B cell (primary cell): ENCODE data around the gene THSD4. TPM values are rescaled to one million over a fixed set of nuclear protein-coding genes. Genes with fewer than 3 reads are reported as not detected.

Experiments
- ATAC-seq: fragments of 200-7000 bp; cut with Tn5 transposase; one replicate; pipeline ENCODE4 v1.10.0; 2021; ENCODE audit warnings: low read depth, mild to moderate bottlenecking, moderate number of reproducible peaks, moderate library complexity
- CTCF ChIA-PET: fragments of 350-600 bp; sonication (Branson Sonifier 250); formaldehyde crosslinking; loops from one replicate; lab custom pipeline; 2021; ENCODE audit warnings: antibody characterized with exemption, inconsistent platforms; lab: Charles Lee
- POLR2A ChIA-PET: fragments of 350-600 bp; sonication (Branson Sonifier 250); formaldehyde crosslinking; loops from one replicate; lab custom pipeline; 2021; ENCODE audit warnings: antibody characterized with exemption; lab: Charles Lee
- DNase-seq: peaks from one replicate; pipeline ENCODE4 v3.0.0; 2013
- H2AFZ ChIP-seq: 2 replicates; pipeline ENCODE4 v1.6.1; 2012; ENCODE audit warnings: mild to moderate bottlenecking, low read depth, low read length; ENCODE audit not compliant: insufficient read depth, poor library complexity, severe bottlenecking
- H3K27ac ChIP-seq, 2 donors: 1 replicate in 1 of 2; 2 replicates in 1 of 2; pipeline ENCODE4 v1.5.1; 2012 to 2013; ENCODE audit warnings: low read length in 2 of 2, mild to moderate bottlenecking in 2 of 2, moderate library complexity in 1 of 2
- H3K27me3 ChIP-seq, 4 experiments: fragments of 200-600 bp in 1 of 4; sonication (generic) in 1 of 4; replicated peaks in 1 of 4; 1 replicate in 2 of 4; 2 replicates in 2 of 4; pipeline versions ENCODE4 v1.6.1 to v1.7.0; 2013 to 2016; ENCODE audit warnings: low read length in 3 of 4, mild to moderate bottlenecking in 2 of 4, mixed read lengths in 1 of 4, moderate library complexity in 1 of 4; ENCODE audit not compliant: insufficient read depth in 4 of 4, control insufficient read depth in 3 of 4; ENCODE audit errors: control extremely low read depth in 1 of 4
- H3K36me3 ChIP-seq, 2 experiments: replicated peaks in 1 of 2; 1 replicate in 1 of 2; 2 replicates in 1 of 2; pipeline versions ENCODE4 v1.6.1 to v1.7.1; 2013; ENCODE audit warnings: low read length in 1 of 2; ENCODE audit not compliant: insufficient read depth in 2 of 2, control insufficient read depth in 1 of 2; ENCODE audit errors: control extremely low read depth in 1 of 2, extremely low read depth in 1 of 2
- H3K4me1 ChIP-seq, 2 donors: fragments of 200-600 bp in 1 of 2; sonication (generic) in 1 of 2; 1 replicate in 1 of 2; 2 replicates in 1 of 2; pipeline versions ENCODE4 v1.5.1 to v1.6.1; 2013 to 2017; ENCODE audit warnings: low read length in 2 of 2; ENCODE audit not compliant: control insufficient read depth in 2 of 2, insufficient read depth in 2 of 2
- H3K4me2 ChIP-seq: replicated peaks from 2 replicates; pipeline ENCODE3; 2012; ENCODE audit warnings: mild to moderate bottlenecking, low read depth, low read length; ENCODE audit not compliant: poor library complexity, severe bottlenecking
- H3K4me3 ChIP-seq, 5 experiments: fragments of 200-600 bp in 1 of 5; sonication (generic) in 1 of 5; 1 replicate in 3 of 5; 2 replicates in 2 of 5; pipeline versions ENCODE4 v1.5.1 to v1.7.0; 2011 to 2016; ENCODE audit warnings: low read length in 4 of 5, mild to moderate bottlenecking in 4 of 5, low read depth in 2 of 5, control low read depth in 1 of 5, moderate library complexity in 1 of 5; ENCODE audit not compliant: insufficient read depth in 1 of 5; ENCODE audit errors: control extremely low read depth in 1 of 5, extremely low read depth in 1 of 5
- H3K79me2 ChIP-seq: fragments of 200-600 bp; sonication (generic); one replicate; pipeline ENCODE4 v1.6.0; 2016; ENCODE audit warnings: low read length; ENCODE audit not compliant: control insufficient read depth, insufficient read depth
- H3K9ac ChIP-seq: fragments of 200-600 bp; sonication (generic); 2 replicates; pipeline ENCODE4 v1.6.1; 2017; ENCODE audit warnings: mild to moderate bottlenecking, low read length, moderate library complexity
- H3K9me3 ChIP-seq, 3 donors: one replicate each; pipeline versions ENCODE4 v1.6.1 to v1.7.1; 2013; ENCODE audit warnings: low read length in 2 of 3; ENCODE audit not compliant: control insufficient read depth in 2 of 3, insufficient read depth in 1 of 3; ENCODE audit errors: control extremely low read depth in 1 of 3
- H4K20me1 ChIP-seq: 2 replicates; pipeline ENCODE4 v1.6.0; 2012; ENCODE audit warnings: mild to moderate bottlenecking, low read length; ENCODE audit not compliant: insufficient read depth, control insufficient read depth, poor library complexity, severe bottlenecking
- H3K27ac Mint-ChIP-seq: one replicate; pipeline ENCODE4 v1.8.0; 2021; ENCODE audit warnings: mixed read lengths
- H3K27me3 Mint-ChIP-seq: one replicate; pipeline ENCODE4 v1.8.0; 2021; ENCODE audit warnings: mixed read lengths
- H3K4me1 Mint-ChIP-seq: one replicate; pipeline ENCODE4 v1.8.0; 2021; ENCODE audit warnings: mixed read lengths
- H3K4me3 Mint-ChIP-seq: one replicate; pipeline ENCODE4 v1.8.0; 2021; ENCODE audit warnings: mixed read lengths
- H3K9me3 Mint-ChIP-seq: one replicate; pipeline ENCODE4 v1.8.0; 2022; ENCODE audit warnings: mixed read lengths; ENCODE audit not compliant: insufficient read depth
- CTCF ChIP-seq: fragments of 200-600 bp; IDR thresholded peaks from one replicate; pipeline ENCODE4 v1.8.0; 2022; ENCODE audit warnings: antibody characterized with exemption, mild to moderate bottlenecking
- EZH2 ChIP-seq: IDR thresholded peaks from 2 replicates; pipeline ENCODE4 v1.6.1; 2012; ENCODE audit warnings: borderline replicate concordance, low read depth, mild to moderate bottlenecking, moderate library complexity, low read length; ENCODE audit not compliant: insufficient read depth, poor library complexity, severe bottlenecking
- WGBS: methylation state at CpG from one replicate; pipeline ENCODE4 v1.1.5; 2013; ENCODE audit warnings: missing lambda C conversion rate; ENCODE audit not compliant: insufficient coverage; 5-methylcytosine and 5-hydroxymethylcytosine counted together
- intact Hi-C: fragments of 100-400 bp; cut with micrococcal nuclease; formaldehyde crosslinking; loops from one replicate; pipeline ENCODE4 v1.10.0; 2022
- polyA plus RNA-seq: library from polyadenylated mRNA; depleted of rRNA; stranded (reverse); fragments of >200 nt; gene quantifications from 2 replicates; pipeline ENCODE4 v1.2.3, GENCODE V29; 2012
- total RNA-seq, 2 donors: library from RNA; stranded (reverse); fragments of 120-200 nt in 1 of 2; gene quantifications; 1 replicate in 1 of 2; 2 replicates in 1 of 2; pipeline versions ENCODE4 v1.2.3 to v1.2.4, GENCODE V29; 2013 to 2022

Gene THSD4
- total and polyA plus RNA-seq, 2 donors (not counting 1 experiment from before 2014, with no cell fraction given), result not detected

- Histone ChIP-seq H3K9me3 (no peaks in the 10 kb centered on the region), H3K36me3 (no peaks in the 10 kb centered on the region), H3K4me1 (no peaks in the 10 kb centered on the region), H3K4me3 (no peak overlapping the region), H4K20me1 (no peaks in the 10 kb centered on the region), H3K79me2 (no peaks in the 10 kb centered on the region), H2AFZ (no peak overlapping the region), H3K9ac (no peak overlapping the region), H3K27me3 (no peaks in the 10 kb centered on the region), H3K27ac (no peak overlapping the region), H3K4me2 (no peak overlapping the region)
- intact Hi-C loops, result no loop called here
- POLR2A ChIA-PET, result no interaction called here
- no peak for ATAC-seq
- no peaks in the 10 kb centered on the region for H3K9me3 Mint-ChIP-seq
- peaks cover 19% of the 10 kb centered on the region for H3K27me3 Mint-ChIP-seq
- no peaks in the 10 kb centered on the region for H3K4me1 Mint-ChIP-seq
- no peak for TF ChIP-seq CTCF
- TF ChIP-seq EZH2, result no peak
- no peak for DNase-seq
- no peak overlapping the region for H3K27ac Mint-ChIP-seq
- H3K4me3 Mint-ChIP-seq, result no peak overlapping the region
- WGBS, result 97% methylated on average over 5 of the region's 5 CpGs
- CTCF ChIA-PET, result interaction anchor here (1.3 kb wide), 1 partner anchor 12 kb away, joined by 3 read pairs; no protein-coding TSS in a partner anchor
Measured at GRCh38 chr15:71232411-71232810, 117.1 kb downstream of the THSD4 start.

GRCh38 chr15:71237456-71238188 lies 122.4 kb downstream of the THSD4 start:
- no peaks in the 10 kb centered on the region for H3K79me2 ChIP-seq
- Mint-ChIP-seq H3K27ac (no peak overlapping the region), H3K9me3 (no peaks in the 10 kb centered on the region), H3K27me3 (peaks cover 12% of the 10 kb centered on the region), H3K4me1 (no peaks in the 10 kb centered on the region), H3K4me3 (no peak overlapping the region)
- ATAC-seq, result no peak
- H2AFZ ChIP-seq, result no peak overlapping the region
- CTCF ChIA-PET, result no interaction called here
- 90% methylated on average over 6 of the region's 11 CpGs for WGBS
- POLR2A ChIA-PET, result no interaction called here
- H3K9me3 ChIP-seq, result peaks cover 0 to under 1% (median 0%) of the 10 kb centered on the region in 3 donors
- no peaks in the 10 kb centered on the region for H3K4me1 ChIP-seq
- intact Hi-C loops, result no loop called here
- no peaks in the 10 kb centered on the region for H3K36me3 ChIP-seq
- no peaks in the 10 kb centered on the region for H4K20me1 ChIP-seq
- H3K27ac ChIP-seq, result no peak overlapping the region
- H3K27me3 ChIP-seq, result no peaks in the 10 kb centered on the region
- H3K4me2 ChIP-seq, result no peak overlapping the region
- TF ChIP-seq CTCF, result no peak
- no peak for TF ChIP-seq EZH2
- no peak overlapping the region for H3K9ac ChIP-seq
- no peak overlapping the region for H3K4me3 ChIP-seq
- no peak for DNase-seq
